ENCODE results near the gene RASAL2. TPM values are rescaled to one million over a fixed set of nuclear protein-coding genes. Genes with fewer than 3 reads are reported as not detected.

Gene RASAL2
- total RNA-seq, 4 donors from 2014 or later = 17.9 to 27.3 (median 23.5) TPM

DNA sequence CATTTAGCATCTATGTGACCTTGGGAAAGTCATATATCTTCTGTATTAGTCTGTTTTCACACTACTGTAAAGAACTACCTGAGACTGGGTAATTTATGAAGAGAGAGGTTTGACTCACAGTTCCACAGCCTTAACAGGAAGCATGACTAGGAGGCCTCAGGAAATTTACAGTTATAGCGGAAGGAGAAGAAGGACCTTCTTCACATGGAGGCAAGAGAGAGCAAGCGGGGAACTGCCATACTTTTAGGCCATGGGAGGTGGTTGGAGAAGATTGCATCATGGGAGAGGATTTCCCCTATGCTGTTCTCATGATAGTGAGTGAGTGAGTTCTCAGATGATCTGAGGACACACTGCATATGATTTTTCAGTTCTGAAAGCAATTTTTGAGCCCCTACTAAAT, 315.0 kb downstream of the RASAL2 start:
- no peaks in the 10 kb centered on the region for H3K27me3 ChIP-seq
- no peaks in the 10 kb centered on the region for H3K9me3 ChIP-seq
- no peak overlapping the region for H3K27ac ChIP-seq
- WGBS, 2 donors = 84 to 90% methylated on average over 2 of the region's 2 CpGs
- no peak overlapping the region for H3K4me3 ChIP-seq (replicated peaks in 1 of 3)
- no peak for TF ChIP-seq POLR2A (IDR thresholded peaks at IDR 0.05)
- TF ChIP-seq, protein P1, sequence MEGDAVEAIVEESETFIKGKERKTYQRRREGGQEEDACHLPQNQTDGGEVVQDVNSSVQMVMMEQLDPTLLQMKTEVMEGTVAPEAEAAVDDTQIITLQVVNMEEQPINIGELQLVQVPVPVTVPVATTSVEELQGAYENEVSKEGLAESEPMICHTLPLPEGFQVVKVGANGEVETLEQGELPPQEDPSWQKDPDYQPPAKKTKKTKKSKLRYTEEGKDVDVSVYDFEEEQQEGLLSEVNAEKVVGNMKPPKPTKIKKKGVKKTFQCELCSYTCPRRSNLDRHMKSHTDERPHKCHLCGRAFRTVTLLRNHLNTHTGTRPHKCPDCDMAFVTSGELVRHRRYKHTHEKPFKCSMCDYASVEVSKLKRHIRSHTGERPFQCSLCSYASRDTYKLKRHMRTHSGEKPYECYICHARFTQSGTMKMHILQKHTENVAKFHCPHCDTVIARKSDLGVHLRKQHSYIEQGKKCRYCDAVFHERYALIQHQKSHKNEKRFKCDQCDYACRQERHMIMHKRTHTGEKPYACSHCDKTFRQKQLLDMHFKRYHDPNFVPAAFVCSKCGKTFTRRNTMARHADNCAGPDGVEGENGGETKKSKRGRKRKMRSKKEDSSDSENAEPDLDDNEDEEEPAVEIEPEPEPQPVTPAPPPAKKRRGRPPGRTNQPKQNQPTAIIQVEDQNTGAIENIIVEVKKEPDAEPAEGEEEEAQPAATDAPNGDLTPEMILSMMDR (IDR thresholded peaks at IDR 0.05) = no peak
- intact Hi-C loops (cut with DNase I) = no loop called here
- no peaks in the 10 kb centered on the region for H3K4me1 ChIP-seq
- DNase-seq = no peak
- H3K36me3 ChIP-seq = no peaks in the 10 kb centered on the region

- Histone ChIP-seq H3K9me3 (no peaks in the 10 kb centered on the region), H3K36me3 (no peaks in the 10 kb centered on the region), H3K4me3 (replicated peaks in 1 of 3) (no peak overlapping the region), H3K27me3 (no peaks in the 10 kb centered on the region), H3K27ac (no peak overlapping the region), H3K4me1 (no peaks in the 10 kb centered on the region)
- intact Hi-C loops (cut with DNase I) = no loop called here
- DNase-seq = no peak
- TF ChIP-seq POLR2A (IDR thresholded peaks at IDR 0.05) = no peak
- TF ChIP-seq, protein P1 (IDR thresholded peaks at IDR 0.05) = no peak
- WGBS, 2 donors = 71 to 89% methylated on average over 2 of the region's 2 CpGs
Observed at GRCh38 chr1:178409541-178409940, 315.6 kb downstream of the RASAL2 start.

GRCh38 chr1:178411756-178412399, 318.0 kb downstream of the RASAL2 start:
- no peak overlapping the region for H3K4me3 ChIP-seq (replicated peaks in 1 of 3)
- H3K27me3 ChIP-seq = no peaks in the 10 kb centered on the region
- no peaks in the 10 kb centered on the region for H3K9me3 ChIP-seq
- H3K4me1 ChIP-seq = no peaks in the 10 kb centered on the region
- 76 to 88% methylated on average over 7 of the region's 7 CpGs for WGBS, 2 donors
- intact Hi-C loops (cut with DNase I) = no loop called here
- DNase-seq = no peak
- H3K36me3 ChIP-seq = no peaks in the 10 kb centered on the region
- no peak overlapping the region for H3K27ac ChIP-seq
- TF ChIP-seq, protein P1 (IDR thresholded peaks at IDR 0.05) = no peak
- no peak for TF ChIP-seq POLR2A (IDR thresholded peaks at IDR 0.05)

GRCh38 chr1:178412400-178412770, 318.5 kb downstream of the RASAL2 start:
- TF ChIP-seq, protein P1 (IDR thresholded peaks at IDR 0.05) = no peak
- TF ChIP-seq POLR2A (IDR thresholded peaks at IDR 0.05) = no peak
- H3K9me3 ChIP-seq = no peaks in the 10 kb centered on the region
- no peaks in the 10 kb centered on the region for H3K36me3 ChIP-seq
- H3K27me3 ChIP-seq = no peaks in the 10 kb centered on the region
- WGBS, 2 donors = 91 to 95% methylated on average over 1 of the region's 1 CpG
- DNase-seq = no peak
- no peak overlapping the region for H3K27ac ChIP-seq
- H3K4me1 ChIP-seq = no peaks in the 10 kb centered on the region
- intact Hi-C loops (cut with DNase I) = no loop called here
- H3K4me3 ChIP-seq (replicated peaks in 1 of 3) = no peak overlapping the region

DNA sequence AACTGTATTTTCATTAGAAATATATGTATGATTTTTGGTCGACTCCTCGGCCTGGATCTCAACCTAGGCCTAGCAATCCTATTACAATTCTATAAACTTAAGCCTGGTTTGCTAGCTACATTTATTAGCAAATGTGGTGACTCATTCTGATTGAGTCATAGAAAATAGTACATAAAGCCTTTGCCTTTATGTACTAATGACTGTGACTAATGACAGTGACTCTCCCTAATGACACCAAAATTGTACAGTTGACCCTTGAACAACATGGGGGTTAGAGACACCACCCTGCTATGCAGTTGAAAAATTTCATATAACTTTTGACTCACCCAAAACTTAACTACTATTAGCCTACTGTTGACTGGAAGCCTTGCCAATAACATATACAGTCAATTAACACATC, 324.0 kb downstream of the RASAL2 start:
- 95 to 97% methylated on average over 2 of the region's 2 CpGs for WGBS, 2 donors
- intact Hi-C loops (cut with DNase I) = no loop called here

More for the DNA sequence above, 324.0 kb downstream of the RASAL2 start:
- TF ChIP-seq, protein P1 (IDR thresholded peaks at IDR 0.05) = no peak
- no peak for TF ChIP-seq POLR2A (IDR thresholded peaks at IDR 0.05)
- no peak overlapping the region for H3K27ac ChIP-seq
- no peaks in the 10 kb centered on the region for H3K9me3 ChIP-seq
- H3K27me3 ChIP-seq = no peaks in the 10 kb centered on the region
- no peaks in the 10 kb centered on the region for H3K36me3 ChIP-seq
- DNase-seq = no peak
- H3K4me3 ChIP-seq (replicated peaks in 1 of 3) = no peak overlapping the region
- no peaks in the 10 kb centered on the region for H3K4me1 ChIP-seq

Measured in thyroid gland (tissue), 4 donors.